ENCODE measurements around the gene ZFYVE19.

Gene ZFYVE19, protein sequence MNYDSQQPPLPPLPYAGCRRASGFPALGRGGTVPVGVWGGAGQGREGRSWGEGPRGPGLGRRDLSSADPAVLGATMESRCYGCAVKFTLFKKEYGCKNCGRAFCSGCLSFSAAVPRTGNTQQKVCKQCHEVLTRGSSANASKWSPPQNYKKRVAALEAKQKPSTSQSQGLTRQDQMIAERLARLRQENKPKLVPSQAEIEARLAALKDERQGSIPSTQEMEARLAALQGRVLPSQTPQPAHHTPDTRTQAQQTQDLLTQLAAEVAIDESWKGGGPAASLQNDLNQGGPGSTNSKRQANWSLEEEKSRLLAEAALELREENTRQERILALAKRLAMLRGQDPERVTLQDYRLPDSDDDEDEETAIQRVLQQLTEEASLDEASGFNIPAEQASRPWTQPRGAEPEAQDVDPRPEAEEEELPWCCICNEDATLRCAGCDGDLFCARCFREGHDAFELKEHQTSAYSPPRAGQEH

DNA sequence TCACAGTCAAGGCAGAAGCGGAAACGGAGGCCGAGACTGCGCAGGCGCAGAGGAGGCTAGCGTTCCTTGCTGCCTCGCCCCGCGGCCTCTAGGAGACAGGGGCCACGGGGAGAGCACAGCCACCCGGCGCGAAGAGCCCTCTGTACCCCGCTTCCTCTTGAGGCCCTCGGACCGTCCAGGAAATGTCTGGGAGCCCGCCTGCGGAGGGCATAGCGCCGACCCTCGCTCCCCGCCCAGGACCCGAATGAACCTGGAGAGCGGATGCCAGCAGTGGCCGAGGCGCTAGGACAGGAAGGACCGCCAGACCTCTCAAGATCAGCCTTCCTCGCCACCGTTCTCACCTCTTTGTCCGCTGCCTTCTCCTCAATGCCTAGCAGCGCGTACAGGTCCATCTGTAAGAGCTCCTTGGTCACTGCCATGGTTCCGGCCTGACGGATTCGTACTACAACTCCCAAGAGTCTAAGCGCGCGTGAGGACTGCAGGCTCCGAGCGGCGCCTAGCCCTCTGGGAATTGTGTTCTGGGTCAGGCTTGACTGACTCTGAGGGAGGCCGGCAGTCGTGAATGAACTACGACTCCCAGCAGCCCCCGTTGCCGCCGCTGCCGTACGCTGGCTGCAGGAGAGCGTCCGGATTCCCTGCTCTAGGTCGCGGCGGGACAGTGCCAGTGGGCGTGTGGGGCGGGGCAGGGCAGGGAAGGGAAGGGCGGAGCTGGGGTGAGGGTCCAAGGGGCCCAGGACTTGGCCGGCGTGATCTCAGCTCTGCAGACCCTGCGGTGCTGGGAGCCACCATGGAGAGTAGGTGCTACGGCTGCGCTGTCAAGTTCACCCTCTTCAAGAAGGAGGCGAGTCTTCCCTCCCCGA lies at the start of gene ZFYVE19, which contains the start of gene DNAJC17:
TSS of gene ZFYVE19 (plus strand) at position 62 of the 860 bp plus-strand sequence. CDS start at position 563, 501 bp downstream.
TSS of gene DNAJC17 (minus strand) at position 446 of the 860 bp plus-strand sequence. CDS start at position 419, 27 bp downstream.
- H3K27ac ChIP-seq: peak within 1 kb of the TSS; percentile 81 to 94
- TF ChIP-seq, protein P1, sequence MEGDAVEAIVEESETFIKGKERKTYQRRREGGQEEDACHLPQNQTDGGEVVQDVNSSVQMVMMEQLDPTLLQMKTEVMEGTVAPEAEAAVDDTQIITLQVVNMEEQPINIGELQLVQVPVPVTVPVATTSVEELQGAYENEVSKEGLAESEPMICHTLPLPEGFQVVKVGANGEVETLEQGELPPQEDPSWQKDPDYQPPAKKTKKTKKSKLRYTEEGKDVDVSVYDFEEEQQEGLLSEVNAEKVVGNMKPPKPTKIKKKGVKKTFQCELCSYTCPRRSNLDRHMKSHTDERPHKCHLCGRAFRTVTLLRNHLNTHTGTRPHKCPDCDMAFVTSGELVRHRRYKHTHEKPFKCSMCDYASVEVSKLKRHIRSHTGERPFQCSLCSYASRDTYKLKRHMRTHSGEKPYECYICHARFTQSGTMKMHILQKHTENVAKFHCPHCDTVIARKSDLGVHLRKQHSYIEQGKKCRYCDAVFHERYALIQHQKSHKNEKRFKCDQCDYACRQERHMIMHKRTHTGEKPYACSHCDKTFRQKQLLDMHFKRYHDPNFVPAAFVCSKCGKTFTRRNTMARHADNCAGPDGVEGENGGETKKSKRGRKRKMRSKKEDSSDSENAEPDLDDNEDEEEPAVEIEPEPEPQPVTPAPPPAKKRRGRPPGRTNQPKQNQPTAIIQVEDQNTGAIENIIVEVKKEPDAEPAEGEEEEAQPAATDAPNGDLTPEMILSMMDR (IDR thresholded peaks at IDR 0.05): no peak
- peak within 1 kb of the TSS; percentile 84 for H3K4me3 ChIP-seq
- DNase-seq (ENCODE audit: low spot score): peak; percentile 96

- Histone ChIP-seq H3K27ac (no peak overlapping the region), H3K4me3 (no peak overlapping the region)
- no peak for DNase-seq (ENCODE audit: low spot score)
- TF ChIP-seq, protein P1 (IDR thresholded peaks at IDR 0.05): no peak
Observed at GRCh38 chr15:40759961-40760360, 46.9 kb upstream of the ZFYVE19 start.

- Histone ChIP-seq H3K4me3 (peak overlapping the region; percentile 73), H3K27ac (peak overlapping the region; percentile 51 to 85)
- TF ChIP-seq, protein P1 (IDR thresholded peaks at IDR 0.05): no peak
- no peak for DNase-seq (ENCODE audit: low spot score)
Observed at GRCh38 chr15:40762919-40763800, 43.7 kb upstream of the ZFYVE19 start.

DNA sequence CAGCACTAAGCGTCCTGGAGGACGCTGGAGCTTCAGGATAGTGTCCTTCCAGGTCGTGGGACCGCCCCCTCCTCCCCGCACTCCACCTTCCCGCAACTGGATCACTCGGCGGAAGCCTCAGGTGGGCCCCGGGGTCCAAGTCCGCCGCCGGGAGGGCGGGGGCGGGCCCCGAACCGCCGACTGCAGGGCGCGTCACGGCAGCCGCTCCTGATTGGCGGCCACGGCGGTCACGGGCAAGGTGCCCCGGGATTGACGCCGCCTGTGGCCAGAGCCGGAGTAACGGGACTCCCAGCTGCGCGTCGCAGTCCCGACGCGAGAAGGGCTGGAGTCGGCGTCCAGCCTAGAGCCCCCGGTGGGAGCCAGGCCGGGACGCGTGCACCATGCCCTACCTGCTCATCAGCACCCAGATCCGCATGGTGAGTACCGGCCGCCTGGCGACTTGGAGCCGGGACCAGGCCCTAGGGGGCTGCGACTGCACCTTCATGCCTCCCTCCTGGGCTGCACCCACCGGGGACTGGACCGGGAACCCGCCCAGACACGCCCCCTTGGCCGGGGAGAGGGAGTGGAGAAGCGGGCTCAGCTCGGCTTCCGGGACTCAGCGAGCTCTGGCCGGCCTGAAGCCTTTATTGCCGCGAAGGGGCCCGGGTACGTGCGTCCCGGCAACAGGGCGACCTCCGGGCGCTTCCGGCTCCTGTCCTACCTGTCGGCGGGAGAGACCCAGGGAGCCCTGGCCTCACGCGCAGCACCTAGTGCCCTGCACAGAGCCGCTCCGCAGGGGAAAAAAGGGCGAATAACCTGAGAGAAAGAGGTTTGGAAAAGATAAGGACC lies 42.9 kb upstream of the ZFYVE19 start, which contains the start of gene GCHFR:
TSS of gene GCHFR (plus strand) at position 268 of the 828 bp plus-strand sequence. CDS start at position 381, 113 bp downstream.
- TF ChIP-seq, protein P1 (IDR thresholded peaks at IDR 0.05): peak; percentile 10
- Histone ChIP-seq H3K4me3 (peak within 1 kb of the TSS; percentile 73), H3K27ac (peak within 1 kb of the TSS; percentile 51 to 85)
- DNase-seq (ENCODE audit: low spot score): peak; percentile 91

DNA sequence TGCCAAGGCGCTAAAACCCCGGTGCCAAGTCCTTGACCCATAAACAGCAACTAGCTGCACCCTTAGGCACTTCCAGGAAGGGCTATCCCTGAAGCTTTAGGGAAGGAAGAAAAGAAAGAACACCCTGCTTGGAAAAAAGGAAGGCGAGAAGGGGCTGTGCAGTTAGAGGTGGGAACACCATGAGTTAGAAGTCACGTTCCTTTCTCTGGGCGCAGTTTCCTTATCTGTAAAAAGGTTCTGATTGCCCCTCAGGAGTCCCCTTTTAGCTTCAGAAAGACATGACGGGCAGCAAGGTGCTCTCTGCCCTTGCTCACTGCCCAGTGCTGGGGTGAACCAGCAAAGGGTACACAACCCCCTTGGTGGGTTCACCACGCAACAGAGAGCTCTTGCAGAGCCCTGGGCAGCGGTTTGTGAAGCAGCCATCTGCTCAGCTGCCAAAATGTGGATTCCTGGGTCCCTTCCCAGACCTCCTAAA lies 42.2 kb upstream of the ZFYVE19 start:
- DNase-seq (ENCODE audit: low spot score): no peak
- TF ChIP-seq, protein P1 (IDR thresholded peaks at IDR 0.05): no peak
- Histone ChIP-seq H3K27ac (peak overlapping the region; percentile 51 to 85), H3K4me3 (peak overlapping the region; percentile 73)

All from coronary artery (tissue), 2 donors.